K562 (cell line): ENCODE measurements around the gene UFSP2. TPM values are rescaled to one million over a fixed set of nuclear protein-coding genes. Genes with fewer than 3 reads are reported as not detected.
A peak's percentile ranks its signal among the peaks of the same experiment; 100 is the strongest.

ENCODE experiments used
- ATAC-seq: fragments of 200-7000 bp; cut with Tn5 transposase; 3 replicates; pipeline ENCODE4 v1.9.1; 2020; ENCODE audit warnings: moderate library complexity
- BruUV-seq: library from RNA; stranded (reverse); fragments of 400-500 nt; replicated peaks from 2 replicates; lab custom pipeline; 2021; lab: Mats Ljungman, UMichigan
- CTCF ChIA-PET: fragments of 300-600 bp; formaldehyde crosslinking; extraction: SDS; loops from one replicate; lab custom pipeline; 2021; ENCODE audit warnings: low intra/inter-chr PET ratio; lab: Yijun Ruan, JAX
- POLR2A ChIA-PET: fragments of 300-600, 350-650 bp; sonication (Branson Sonifier 250); formaldehyde crosslinking; extraction: SDS; loops from one replicate; lab custom pipeline; 2021; ENCODE audit warnings: antibody characterized with exemption, inconsistent platforms; lab: Yijun Ruan, JAX
- DNase-seq, 4 experiments: peaks; one replicate each; pipeline versions ENCODE4 v3.0.0 to v3.0.0-alpha.2; 2011 to 2018; ENCODE audit warnings: low spot score in 3 of 4, mixed read lengths in 3 of 4; ENCODE audit errors: extremely low read depth in 1 of 4
- FAIRE-seq: peaks from 2 replicates; lab custom pipeline; 2011; peaks lifted over from hg19 to GRCh38; lab: Jason Lieb, UNC
- H2AFZ ChIP-seq: 2 replicates; pipeline ENCODE4 v1.6.0; 2011; ENCODE audit warnings: low read depth, low read length, control low read depth, inconsistent platforms
- H3K27ac ChIP-seq: fragments of 200-600 bp; 3 replicates; pipeline ENCODE4 v1.8.0; 2011; ENCODE audit warnings: low read depth, mild to moderate bottlenecking, control low read depth, inconsistent platforms, low read length, moderate library complexity, mixed read lengths; ENCODE audit errors: extremely low read depth
- H3K27me3 ChIP-seq, 2 experiments: fragments of 300-600 bp in 1 of 2; 2 replicates in 1 of 2; 3 replicates in 1 of 2; pipeline versions ENCODE4 v1.6.0 to v1.8.0; 2011; ENCODE audit warnings: inconsistent platforms in 2 of 2, low read length in 2 of 2, mild to moderate bottlenecking in 1 of 2, mixed read lengths in 1 of 2, moderate library complexity in 1 of 2; ENCODE audit not compliant: control insufficient read depth in 2 of 2, insufficient read depth in 2 of 2
- H3K36me3 ChIP-seq: fragments of 300-600 bp; 3 replicates; pipeline ENCODE4 v1.8.0; 2011; ENCODE audit warnings: mild to moderate bottlenecking, low read length, inconsistent platforms; ENCODE audit not compliant: control insufficient read depth, insufficient read depth
- H3K4me1 ChIP-seq, 2 experiments: fragments of 200-600 bp in 1 of 2; replicated peaks in 1 of 2; 2 replicates in 1 of 2; 3 replicates in 1 of 2; pipeline versions ENCODE4 v1.5.1 to v1.8.0; 2011; ENCODE audit warnings: inconsistent platforms in 2 of 2, low read length in 2 of 2, mild to moderate bottlenecking in 1 of 2, mixed read lengths in 1 of 2, moderate library complexity in 1 of 2; ENCODE audit not compliant: control insufficient read depth in 2 of 2, insufficient read depth in 2 of 2
- H3K4me2 ChIP-seq: 2 replicates; pipeline ENCODE4 v1.6.1; 2011; ENCODE audit warnings: low read length, control low read depth, inconsistent platforms, mixed read lengths; ENCODE audit not compliant: insufficient read depth
- H3K4me3 ChIP-seq: fragments of 200-600 bp; sonication (generic), shearing (Covaris generic); 2 replicates; pipeline ENCODE4 v1.5.1; 2016; ENCODE audit warnings: control low read depth, inconsistent platforms
- H3K79me2 ChIP-seq: fragments of 200-600 bp; 3 replicates; pipeline ENCODE4 v1.8.0; 2011; ENCODE audit warnings: low read length, inconsistent platforms; ENCODE audit not compliant: control insufficient read depth, insufficient read depth
- H3K9ac ChIP-seq, 2 experiments: 2 replicates each; pipeline versions ENCODE4 v1.6.0 to v1.6.1; 2011; ENCODE audit warnings: low read depth in 2 of 2, low read length in 2 of 2, control low read depth in 1 of 2, inconsistent platforms in 1 of 2, mild to moderate bottlenecking in 1 of 2, mixed read lengths in 1 of 2; ENCODE audit not compliant: insufficient read depth in 1 of 2
- H3K9me1 ChIP-seq: one replicate; pipeline ENCODE4 v1.6.0; 2011; ENCODE audit warnings: inconsistent platforms, mild to moderate bottlenecking, low read length, moderate library complexity; ENCODE audit not compliant: control insufficient read depth, insufficient read depth
- H3K9me3 ChIP-seq: replicated peaks from 2 replicates; pipeline ENCODE4 v1.5.1; 2011; ENCODE audit warnings: low read depth, low read length, inconsistent platforms; ENCODE audit not compliant: control insufficient read depth, insufficient read depth
- H4K20me1 ChIP-seq: replicated peaks from 2 replicates; pipeline ENCODE4 v1.6.1; 2011; ENCODE audit warnings: low read length, inconsistent platforms, mixed read lengths; ENCODE audit not compliant: control insufficient read depth, insufficient read depth
- CTBP1 ChIP-seq: fragments of 450-650 bp; IDR thresholded peaks from 2 replicates; pipeline ENCODE4 v1.6.1; 2016; ENCODE audit warnings: borderline replicate concordance
- ELF4 ChIP-seq: fragments of 450-650 bp; formaldehyde crosslinking; IDR thresholded peaks from 2 replicates; pipeline ENCODE4 v1.4.0; 2022; ENCODE audit warnings: missing genetic modification characterization
- FOXJ2 ChIP-seq: fragments of 200-800 bp; sonication (Bioruptor generic); IDR thresholded peaks from 2 replicates; pipeline ENCODE4 v1.6.1; 2016; ENCODE audit warnings: missing genetic modification characterization, missing compliant biosample characterization
- MAFG ChIP-seq: fragments of 450-650 bp; conservative IDR thresholded peaks from 2 replicates; pipeline ENCODE4 v1.6.1; 2016; ENCODE audit warnings: missing genetic modification characterization, missing compliant biosample characterization
- MEF2D ChIP-seq: conservative IDR thresholded peaks from 2 replicates; pipeline ENCODE4 v1.6.1; 2016; ENCODE audit warnings: low read depth, missing genetic modification characterization, missing compliant biosample characterization
- NFYB ChIP-seq: IDR thresholded peaks from 2 replicates; pipeline ENCODE4 v1.6.1; 2011; ENCODE audit warnings: mild to moderate bottlenecking, moderate library complexity; ENCODE audit not compliant: insufficient read length; ENCODE audit errors: extremely low read depth
- NR2C1 ChIP-seq, 2 experiments: fragments of 450-650 bp; IDR thresholded peaks; 2 replicates each; pipeline ENCODE4 v1.6.1; 2017; ENCODE audit warnings: mild to moderate bottlenecking in 2 of 2, antibody characterized with exemption in 1 of 2, inconsistent platforms in 1 of 2, missing compliant biosample characterization in 1 of 2, missing genetic modification characterization in 1 of 2
- RAD21 ChIP-seq, 2 experiments: fragments of 250-450 bp in 1 of 2; fragments of 450-650 bp in 1 of 2; sonication (Bioruptor Pico) in 1 of 2; formaldehyde crosslinking in 1 of 2; IDR thresholded peaks in 1 of 2; conservative IDR thresholded peaks in 1 of 2; 2 replicates each; pipeline versions ENCODE4 v1.4.0 to v1.8.0; 2020 to 2022; ENCODE audit warnings: mild to moderate bottlenecking in 2 of 2, moderate library complexity in 1 of 2
- RB1 ChIP-seq: fragments of 450-650 bp; IDR thresholded peaks from 2 replicates; pipeline ENCODE4 v1.6.1; 2017; ENCODE audit warnings: low read depth, mild to moderate bottlenecking
- RBM14 ChIP-seq: fragments of 200-400 bp; formaldehyde crosslinking; IDR thresholded peaks from 2 replicates; pipeline ENCODE4 v1.6.1; 2018; ENCODE audit warnings: low read depth, mild to moderate bottlenecking, low read length, moderate library complexity, borderline replicate concordance; ENCODE audit not compliant: insufficient read depth
- SRSF9 ChIP-seq: fragments of 200-400 bp; formaldehyde crosslinking; IDR thresholded peaks from 2 replicates; pipeline ENCODE4 v1.6.1; 2017; ENCODE audit warnings: low read depth, low read length, borderline replicate concordance
- TAF1 ChIP-seq: IDR thresholded peaks from 2 replicates; pipeline ENCODE4 v1.6.1; 2011; ENCODE audit warnings: mild to moderate bottlenecking, low read length, moderate library complexity; ENCODE audit not compliant: insufficient read depth, control insufficient read depth, severe bottlenecking; ENCODE audit errors: extremely low read depth
- TCF7 ChIP-seq: sonication (generic); IDR thresholded peaks from 2 replicates; pipeline ENCODE4 v1.6.1; 2016; ENCODE audit warnings: antibody characterized with exemption, borderline replicate concordance
- TEAD2 ChIP-seq: fragments of 450-650 bp; IDR thresholded peaks from 2 replicates; pipeline ENCODE4 v1.6.1; 2016; ENCODE audit warnings: missing genetic modification characterization, control low read depth, missing compliant biosample characterization
- YY1 ChIP-seq, 3 experiments: IDR thresholded peaks; 2 replicates each; pipeline ENCODE4 v1.6.1; 2011; ENCODE audit warnings: low read length in 2 of 3, mild to moderate bottlenecking in 2 of 3, moderate library complexity in 2 of 3, borderline replicate concordance in 1 of 3, control low read depth in 1 of 3, low read depth in 1 of 3; ENCODE audit not compliant: insufficient read depth in 3 of 3, insufficient replicate concordance in 2 of 3, control insufficient read depth in 1 of 3, insufficient read length in 1 of 3; ENCODE audit errors: extremely low read depth in 1 of 3
- ZBTB34 ChIP-seq: fragments of 250-450 bp; sonication (Bioruptor Pico); IDR thresholded peaks from 2 replicates; pipeline ENCODE4 v1.8.0; 2021; ENCODE audit warnings: mild to moderate bottlenecking, moderate library complexity
- ZC3H11A ChIP-seq: IDR thresholded peaks from 2 replicates; pipeline ENCODE4 v1.6.1; 2012; ENCODE audit warnings: low read depth, low read length, improper control_type of control experiment
- ZFPM2 ChIP-seq: fragments of 250-450 bp; sonication (Bioruptor Pico); IDR thresholded peaks from 2 replicates; pipeline ENCODE4 v1.5.1; 2022; ENCODE audit warnings: mild to moderate bottlenecking
- ZNF316 ChIP-seq: fragments of 450-650 bp; IDR thresholded peaks from 2 replicates; pipeline ENCODE4 v1.6.1; 2016
- ZNF436 ChIP-seq: fragments of 250-450, 450-650 bp; sonication (Bioruptor Pico); formaldehyde crosslinking; IDR thresholded peaks from 2 replicates; pipeline ENCODE4 v1.7.0; 2020; ENCODE audit warnings: mild to moderate bottlenecking
- WGBS: fragments of 100-300 bp; shearing (Covaris generic); methylation state at CpG from one replicate; pipeline ENCODE4 v1.1.6; 2016; ENCODE audit warnings: low coverage, mixed read lengths; ENCODE audit not compliant: insufficient coverage; ENCODE audit errors: missing lambda C conversion rate; 5-methylcytosine and 5-hydroxymethylcytosine counted together
- in situ Hi-C: fragments of 300-500 bp; cut with MboI; formaldehyde crosslinking; loops from 4 replicates; pipeline ENCODE4 v1.15.0; 2018; ENCODE audit warnings: inconsistent platforms, mixed read lengths
- intact Hi-C: fragments of 100-400 bp; cut with micrococcal nuclease; formaldehyde crosslinking; loops from 2 replicates; pipeline ENCODE4 v1.14.2; 2022
- polyA plus RNA-seq, 8 experiments: library from polyadenylated mRNA; depleted of rRNA in 4 of 8; stranded (reverse) in 5 of 8; unstranded in 3 of 8; fragments of >200 nt; fragmentation: Nextera tagmentation in 2 of 8; fragmentation: Illumina TruSeq in 1 of 8; extraction: Ambion mirVana in 2 of 8; extraction: Trizol in 1 of 8; gene quantifications; 2 replicates each; pipeline versions ENCODE4 v1.2.1 to v1.2.3, GENCODE V29; 2011 to 2014; ENCODE audit warnings: inconsistent platforms in 1 of 8, missing spikeins in 1 of 8
- total RNA-seq, 7 experiments: library from RNA; depleted of rRNA in 6 of 7; stranded (reverse); fragments of >200 nt in 6 of 7; fragmentation: Illumina TruSeq in 2 of 7; extraction: Trizol in 2 of 7; gene quantifications; 2 replicates each; pipeline versions ENCODE4 v1.2.1 to v1.2.3, GENCODE V29; 2011 to 2021; ENCODE audit warnings: low replicate concordance in 1 of 7

The UFSP2 gene
- total and polyA plus RNA-seq, 9 of the 15 experiments (the other 6 are each of a cell fraction or from before 2014, with no cell fraction given), result 20.1 to 55.8 (median 26.6) TPM

DNA sequence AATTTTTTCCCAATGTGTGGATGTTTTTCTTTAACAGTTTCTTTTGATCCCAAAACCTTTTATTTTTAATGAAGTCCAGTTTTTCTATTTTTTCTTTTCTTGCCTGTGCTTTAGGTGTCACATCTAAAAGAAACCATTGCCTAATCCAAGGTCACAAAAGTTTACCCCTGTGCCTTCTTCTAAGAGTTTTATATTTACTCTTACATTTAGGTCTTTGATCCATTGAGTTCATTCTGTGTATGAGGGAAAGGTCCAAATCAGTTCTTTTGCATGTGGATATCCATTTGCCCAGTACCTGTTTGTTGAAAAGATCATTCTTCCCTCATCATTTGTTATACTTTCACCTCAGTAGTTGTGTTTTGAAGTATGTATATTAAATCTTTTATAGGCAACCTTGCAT is 43.0 kb downstream of the UFSP2 start (continued):
- TF ChIP-seq YY1 (IDR thresholded peaks at IDR 0.05; ENCODE audit: borderline replicate concordance in 1 of 3, control insufficient read depth in 1 of 3, extremely low read depth in 1 of 3, insufficient read depth in 3 of 3, insufficient read length in 1 of 3, insufficient replicate concordance in 2 of 3, low read depth in 1 of 3, low read length in 2 of 3) (no peak), MEF2D (tag) (no peak), NFYB (no peak), FOXJ2 (tag) (no peak), RB1 (no peak), ELF4 (no peak), SRSF9 (no peak), ZBTB34 (no peak)

DNA sequence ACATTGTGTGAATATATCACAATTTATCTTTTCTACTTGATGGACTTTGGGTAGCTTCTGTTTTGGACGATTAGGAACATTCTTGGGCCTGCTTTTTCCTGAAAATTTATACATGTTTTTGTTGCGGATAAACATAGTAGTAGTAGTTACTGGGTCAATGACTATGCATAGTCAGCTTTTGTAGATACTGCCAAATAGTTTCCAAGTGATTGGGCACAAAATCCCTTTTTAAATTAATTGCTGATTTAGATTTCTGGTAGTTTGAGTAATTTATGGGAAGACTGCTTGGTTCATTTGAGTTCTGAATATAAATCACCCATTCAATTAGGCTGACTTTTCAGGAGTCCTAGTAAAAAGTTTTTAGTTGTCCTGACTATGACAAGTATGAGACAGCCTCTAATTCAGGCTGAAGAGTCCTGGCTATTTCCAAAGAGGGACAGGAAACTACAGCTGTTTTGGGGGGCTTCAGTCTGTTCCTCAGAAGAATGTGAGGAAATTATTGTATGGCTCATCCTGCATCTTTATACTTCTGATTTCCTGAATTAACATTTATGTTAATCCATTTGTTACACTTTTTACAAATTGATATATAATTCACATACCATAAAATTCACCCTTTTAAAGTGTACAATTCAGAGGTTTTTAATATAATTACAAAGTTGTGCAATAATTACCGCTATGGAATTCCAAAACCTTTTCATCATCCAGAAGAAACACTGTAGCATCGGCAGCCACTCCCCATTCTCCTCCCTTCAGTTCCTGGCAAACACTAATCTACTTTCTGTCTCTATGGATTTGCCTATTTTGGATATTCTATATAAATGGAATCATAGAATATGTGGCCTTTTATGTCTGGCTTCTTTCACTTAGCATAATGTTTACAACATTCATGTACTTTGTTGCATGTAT is 44.2 kb downstream of the UFSP2 start:
- Histone ChIP-seq H3K9me1 (no peaks in the 10 kb centered on the region), H3K79me2 (no peaks in the 10 kb centered on the region), H3K27ac (no peak overlapping the region), H3K36me3 (no peaks in the 10 kb centered on the region), H3K9ac (no peak overlapping the region), H3K4me3 (no peak overlapping the region), H4K20me1 (no peaks in the 10 kb centered on the region), H3K9me3 (no peaks in the 10 kb centered on the region), H2AFZ (no peak overlapping the region), H3K27me3 (no peaks in the 10 kb centered on the region), H3K4me2 (no peak overlapping the region), H3K4me1 (peaks cover 10 to 15% of the 10 kb centered on the region in 2 experiments; a peak in 3 of 5 replicates)
- ATAC-seq (no peak), DNase-seq (no peak), FAIRE-seq (no peak)
- intact Hi-C loops (no loop called here), in situ Hi-C loops (no loop called here)
- 48% methylated on average over 4 of the region's 4 CpGs for WGBS
- ChIA-PET POLR2A (no interaction called here), CTCF (no interaction called here)
- no TSS peak for BruUV-seq
- TF ChIP-seq ZNF316, result peak; percentile 54; the same call in 1 of the 2 replicates
- no peak for TF ChIP-seq NR2C1 (IDR thresholded peaks at IDR 0.05)
- TF ChIP-seq NR2C1 (tag; IDR thresholded peaks at IDR 0.05), result no peak
- no peak for TF ChIP-seq TCF7
- no peak for TF ChIP-seq ZNF436
- TF ChIP-seq TAF1, result no peak
- no peak for TF ChIP-seq TEAD2
- no peak for TF ChIP-seq RAD21 (CRISPR knock-in tag; conservative IDR thresholded peaks at IDR 0.05 in 1 of 2, IDR thresholded peaks at IDR 0.05 in 1 of 2)
- TF ChIP-seq ZFPM2 (CRISPR knock-in tag), result no peak
- TF ChIP-seq RBM14, result no peak
- TF ChIP-seq CTBP1, result no peak
- TF ChIP-seq MAFG (tag), result 0 out of 2 replicates have a peak, but pooled peaks have one; percentile 17
- TF ChIP-seq ZC3H11A, result no peak
